Right lobe of liver (tissue), 4 donors: ENCODE results near the gene RFX3.

ENCODE experiments used
- POLR2A ChIP-seq: fragments of 450-650 bp; IDR thresholded peaks from one replicate; pipeline ENCODE4 v1.6.1; 2017; ENCODE audit warnings: antibody characterized with exemption, mild to moderate bottlenecking
- TF ChIP-seq, protein P1 (sequence below), 4 donors: fragments of 200-600 bp in 3 of 4; fragments of 450-650 bp in 1 of 4; IDR thresholded peaks; one replicate each; pipeline versions ENCODE4 v1.5.1 to v1.8.0; 2016 to 2022; ENCODE audit warnings: antibody characterized with exemption in 4 of 4, mild to moderate bottlenecking in 2 of 4
- donor health status: DM: no; HTN: no; CAD: no.
- donor health status: DM: no; HTN: no; CAD: no.
- donor health status: DM: no; HTN: yes; CAD: no.

DNA sequence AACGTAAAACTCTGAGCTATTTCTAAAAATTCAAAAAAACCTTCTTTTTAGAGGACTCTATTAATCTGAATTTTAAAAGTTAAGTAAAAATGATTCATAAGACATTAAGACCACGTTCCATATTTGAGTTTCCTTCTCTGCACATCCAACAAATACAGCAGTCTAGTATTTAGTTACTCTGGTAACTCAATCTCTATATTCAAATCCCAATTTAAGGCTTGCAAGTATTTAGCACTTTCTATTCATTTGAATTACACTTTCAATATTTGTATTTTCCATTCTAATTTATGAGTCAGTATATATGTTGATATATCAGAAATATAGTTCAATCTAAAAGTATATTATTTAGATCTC is 17.7 kb downstream of the RFX3 start:
- TF ChIP-seq, protein P1, sequence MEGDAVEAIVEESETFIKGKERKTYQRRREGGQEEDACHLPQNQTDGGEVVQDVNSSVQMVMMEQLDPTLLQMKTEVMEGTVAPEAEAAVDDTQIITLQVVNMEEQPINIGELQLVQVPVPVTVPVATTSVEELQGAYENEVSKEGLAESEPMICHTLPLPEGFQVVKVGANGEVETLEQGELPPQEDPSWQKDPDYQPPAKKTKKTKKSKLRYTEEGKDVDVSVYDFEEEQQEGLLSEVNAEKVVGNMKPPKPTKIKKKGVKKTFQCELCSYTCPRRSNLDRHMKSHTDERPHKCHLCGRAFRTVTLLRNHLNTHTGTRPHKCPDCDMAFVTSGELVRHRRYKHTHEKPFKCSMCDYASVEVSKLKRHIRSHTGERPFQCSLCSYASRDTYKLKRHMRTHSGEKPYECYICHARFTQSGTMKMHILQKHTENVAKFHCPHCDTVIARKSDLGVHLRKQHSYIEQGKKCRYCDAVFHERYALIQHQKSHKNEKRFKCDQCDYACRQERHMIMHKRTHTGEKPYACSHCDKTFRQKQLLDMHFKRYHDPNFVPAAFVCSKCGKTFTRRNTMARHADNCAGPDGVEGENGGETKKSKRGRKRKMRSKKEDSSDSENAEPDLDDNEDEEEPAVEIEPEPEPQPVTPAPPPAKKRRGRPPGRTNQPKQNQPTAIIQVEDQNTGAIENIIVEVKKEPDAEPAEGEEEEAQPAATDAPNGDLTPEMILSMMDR (IDR thresholded peaks at IDR 0.05) = no peak
- no peak for TF ChIP-seq POLR2A
